HG03565 (cell line): ENCODE measurements around the gene CADM1.

Source experiments
- ATAC-seq: cut with Tn5 transposase; IDR thresholded peaks from one replicate; pipeline ENCODE4 v1.9.1; 2021; ENCODE audit warnings: mild to moderate bottlenecking, moderate library complexity; ENCODE audit not compliant: unreplicated experiment

CADM1 gene

DNA sequence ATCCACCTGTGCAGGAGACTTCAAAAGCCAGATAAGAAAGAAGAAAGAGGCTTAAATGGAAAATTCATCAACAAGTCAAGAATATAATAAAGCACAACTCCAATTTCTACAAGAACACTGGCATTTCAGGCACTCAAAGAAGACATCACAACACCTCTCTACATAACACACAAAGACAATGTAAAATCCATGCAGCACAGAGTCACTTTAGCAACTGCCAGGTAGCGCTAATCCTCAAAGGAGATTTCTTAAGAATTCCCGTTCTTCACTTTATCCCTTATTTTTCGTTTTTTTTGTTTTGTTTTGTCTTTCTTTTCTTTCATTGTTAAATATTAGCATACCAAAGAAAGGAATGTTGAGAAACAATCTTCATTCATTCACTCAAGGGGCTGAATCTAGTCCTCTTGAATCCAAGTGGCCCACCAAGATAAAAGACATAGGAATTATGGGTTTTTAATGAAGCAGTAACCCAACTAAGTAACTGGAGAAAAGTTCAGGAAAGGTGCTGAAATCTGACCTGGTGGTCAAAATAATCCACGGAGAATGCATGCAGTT, 95.0 kb downstream of the CADM1 start:
- no peak for ATAC-seq

DNA sequence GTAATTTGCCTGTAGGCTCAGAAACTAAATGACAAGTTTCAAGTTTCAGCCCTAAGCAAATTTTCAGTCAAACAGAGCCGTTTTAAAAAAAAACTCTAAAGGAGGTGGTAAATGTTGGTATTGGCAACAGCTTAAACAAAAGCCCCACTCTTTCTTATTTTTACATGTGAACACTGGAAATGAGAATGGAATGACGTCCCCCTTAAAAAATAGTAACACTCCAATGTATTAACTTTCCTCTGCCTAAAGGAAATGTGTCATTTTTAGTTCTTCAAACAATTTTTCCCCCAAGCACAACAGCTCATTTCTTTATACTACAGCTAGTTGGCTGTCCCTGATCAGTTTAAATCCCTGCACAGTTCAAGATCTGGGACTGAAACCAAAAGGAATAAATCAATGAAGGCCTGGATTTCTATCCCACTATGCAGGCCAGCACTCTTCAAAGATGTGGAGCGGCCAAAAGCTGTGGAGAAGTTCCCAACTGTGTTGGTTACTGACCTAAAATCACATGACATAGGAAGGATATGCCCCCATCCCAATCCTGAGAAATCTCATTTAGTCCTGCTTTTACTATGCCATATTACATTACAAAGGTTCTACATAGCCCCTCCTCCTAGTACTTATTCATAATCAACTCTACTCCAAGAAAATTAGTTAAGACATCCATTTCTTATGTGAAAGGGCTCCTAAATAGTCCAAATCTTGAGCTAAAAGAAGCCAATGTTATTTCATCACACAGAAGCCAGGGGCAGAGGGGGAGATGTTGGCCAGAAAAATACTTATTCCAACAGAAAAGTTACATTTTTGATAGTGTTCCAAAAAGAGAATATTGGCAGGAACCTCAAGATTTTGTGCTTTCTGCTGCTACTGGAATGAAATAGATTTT, 95.9 kb downstream of the CADM1 start:
- no peak for ATAC-seq

DNA sequence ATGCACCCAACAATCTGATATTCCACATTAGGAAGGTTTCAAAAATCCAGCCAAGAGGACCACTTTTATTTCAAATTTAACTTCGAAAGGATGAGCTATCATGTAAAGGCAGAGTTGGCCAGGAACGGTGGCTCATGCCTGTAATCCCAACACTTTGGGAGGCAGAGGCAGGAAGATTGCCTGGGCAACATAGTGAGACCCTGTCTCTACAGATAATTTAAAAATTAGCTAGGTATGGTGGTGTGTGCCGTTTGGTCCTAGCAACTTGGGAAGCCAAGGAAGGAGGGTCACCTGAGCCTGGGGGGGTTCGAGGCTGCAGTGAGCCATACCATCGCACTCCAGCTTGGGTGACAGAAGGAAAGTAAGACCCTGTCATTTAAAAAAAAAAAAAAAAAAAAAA, 96.7 kb downstream of the CADM1 start:
- ATAC-seq = no peak

- no peak for ATAC-seq
These were observed 97.8 kb downstream of the CADM1 start for GRCh38 chr11:115406404-115406803.

GRCh38 chr11:115398333-115399080, 105.7 kb downstream of the CADM1 start:
- no peak for ATAC-seq

GRCh38 chr11:115396533-115396932, 107.7 kb downstream of the CADM1 start:
- ATAC-seq = no peak

DNA sequence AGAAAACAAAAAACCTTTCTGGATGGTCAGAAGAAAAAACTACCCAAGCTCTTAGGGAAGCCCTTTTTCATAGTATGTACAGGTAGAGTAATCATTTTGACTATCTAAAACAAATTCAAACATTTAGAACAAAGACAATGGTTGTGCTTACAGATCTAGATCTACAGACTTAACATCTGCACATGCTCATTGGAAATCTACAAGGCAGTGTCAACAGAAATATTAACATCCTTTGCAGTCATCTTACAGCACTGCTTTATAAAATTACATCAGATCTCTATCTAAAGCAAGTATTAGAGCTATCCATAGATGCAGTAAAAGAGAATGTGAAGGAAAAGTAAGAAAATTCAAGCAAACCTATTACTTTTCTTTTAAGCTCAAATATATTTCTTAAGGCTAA, 110.3 kb downstream of the CADM1 start:
- ATAC-seq = no peak

DNA sequence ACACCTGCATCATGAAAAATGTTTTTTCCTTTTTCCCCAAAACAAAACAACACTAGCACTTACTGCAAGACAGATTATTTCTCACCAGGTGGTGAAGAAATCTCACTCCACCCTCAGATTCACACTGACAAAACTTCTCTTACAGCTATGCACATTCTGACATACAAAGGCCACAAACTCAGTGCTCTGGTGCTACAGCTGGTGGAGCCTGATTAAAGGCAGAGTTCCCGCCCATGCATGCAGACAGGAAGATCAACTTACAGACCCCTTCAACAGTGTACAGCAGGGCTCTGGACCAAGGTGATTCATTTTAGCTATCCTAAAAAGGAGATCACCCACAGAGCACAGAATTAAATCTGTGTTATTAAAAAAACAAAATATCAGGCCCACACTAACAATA, 112.6 kb downstream of the CADM1 start:
- no peak for ATAC-seq

- ATAC-seq = no peak
These were observed 113.1 kb downstream of the CADM1 start for GRCh38 chr11:115391160-115391559.

DNA sequence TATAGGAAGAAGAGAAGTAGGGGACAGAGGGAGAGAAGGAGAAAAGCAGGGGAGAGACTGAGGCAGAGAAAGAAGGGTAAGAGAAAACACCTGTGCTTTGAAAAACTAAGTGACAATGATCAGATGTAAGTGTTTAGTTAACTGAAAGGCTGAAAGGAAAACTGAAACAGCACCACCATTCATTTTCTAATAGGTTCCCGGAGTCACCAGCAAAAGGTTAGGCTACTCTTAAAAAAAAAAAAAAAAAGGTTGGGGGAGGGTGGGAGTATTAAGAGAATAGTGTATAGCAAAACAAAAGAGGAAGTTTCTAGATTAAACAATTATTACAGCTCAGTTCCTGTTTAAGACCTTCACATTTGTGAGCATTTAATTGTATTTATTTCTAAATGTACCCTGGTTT, 113.8 kb downstream of the CADM1 start:
- ATAC-seq = no peak

DNA sequence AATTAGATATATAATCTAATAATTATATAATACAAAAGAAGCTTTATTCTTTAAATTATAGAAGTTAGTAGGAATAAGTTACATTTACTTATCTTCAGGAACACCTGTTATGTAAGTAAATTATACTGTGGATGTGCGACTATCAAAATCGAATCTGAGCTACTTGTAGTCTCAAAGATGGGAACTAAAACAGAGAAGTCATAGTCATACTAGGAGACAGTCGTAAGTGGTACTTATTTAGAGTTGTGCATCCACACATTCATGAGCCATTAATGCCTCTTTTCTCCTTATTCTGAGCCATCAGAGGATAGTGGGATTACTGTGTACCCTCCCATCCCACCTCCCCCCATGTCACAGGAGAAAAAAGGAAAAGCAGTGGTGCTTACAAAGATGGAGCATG, 114.4 kb downstream of the CADM1 start:
- ATAC-seq = peak; percentile 41

DNA sequence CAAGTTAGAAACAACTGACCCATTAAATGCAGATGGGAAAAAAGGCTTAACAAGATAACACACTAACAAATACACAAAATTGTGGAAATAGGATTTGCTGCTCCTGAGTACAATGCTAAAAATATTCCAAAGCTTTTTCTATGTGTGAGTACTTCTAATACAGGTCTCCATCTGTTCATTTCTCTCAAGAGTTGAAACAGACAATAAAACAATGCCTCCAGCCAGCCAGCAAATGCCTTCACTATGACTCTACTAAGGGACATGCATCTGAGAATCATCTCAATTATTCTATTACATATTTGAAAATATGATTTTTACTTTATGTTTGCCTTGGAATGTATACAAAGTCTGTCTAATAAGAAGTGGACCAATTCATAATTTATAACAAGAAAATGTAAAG, 119.0 kb downstream of the CADM1 start:
- no peak for ATAC-seq

- no peak for ATAC-seq
These were observed 120.0 kb downstream of the CADM1 start for GRCh38 chr11:115384236-115384635.

DNA sequence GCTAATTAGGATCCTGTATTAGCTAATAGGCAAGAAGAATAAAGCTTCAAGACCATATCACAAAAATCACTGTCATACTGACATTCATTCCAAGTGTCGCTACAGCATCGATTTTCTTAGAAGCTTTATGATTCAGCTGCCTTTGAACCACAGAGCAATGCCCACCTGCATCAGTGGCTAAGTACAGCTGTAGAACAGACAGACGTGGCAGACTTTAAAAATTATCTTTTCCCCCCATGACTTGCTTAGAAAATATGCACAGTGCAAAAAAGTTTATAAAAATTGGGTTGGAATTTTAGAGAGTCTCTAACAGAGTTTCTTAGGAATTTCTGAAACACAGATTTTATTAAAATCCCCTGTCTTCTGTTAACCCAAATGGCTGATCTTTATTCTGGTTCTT, 120.8 kb downstream of the CADM1 start:
- ATAC-seq = no peak

- peak; percentile 56 for ATAC-seq
These were observed 124.7 kb downstream of the CADM1 start for GRCh38 chr11:115379528-115379927.

- ATAC-seq = no peak
These were observed 125.7 kb downstream of the CADM1 start for GRCh38 chr11:115378557-115378956.

- ATAC-seq = no peak
These were observed 126.3 kb downstream of the CADM1 start for GRCh38 chr11:115377882-115378296.

GRCh38 chr11:115368616-115369015, 135.6 kb downstream of the CADM1 start:
- no peak for ATAC-seq

DNA sequence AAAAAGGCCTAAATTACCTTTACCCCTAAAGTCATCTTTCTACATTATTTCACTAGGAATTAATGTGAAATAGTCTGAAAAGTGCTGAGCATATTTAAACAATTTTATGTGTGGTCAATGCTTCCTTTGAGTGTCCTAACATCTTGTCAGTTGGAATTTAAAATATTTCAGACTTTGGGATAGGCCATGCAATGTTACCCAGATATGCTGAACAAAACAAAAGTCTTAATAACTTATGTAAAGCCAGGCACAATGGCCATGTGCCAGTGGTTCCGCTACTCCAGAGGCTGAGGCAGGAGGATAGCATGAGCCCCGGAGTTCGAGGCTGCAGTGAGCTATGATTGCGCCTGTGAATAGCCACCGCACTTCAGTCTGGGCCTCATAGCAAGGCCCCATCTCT, 137.4 kb downstream of the CADM1 start:
- no peak for ATAC-seq

GRCh38 chr11:115365907-115366306, 138.3 kb downstream of the CADM1 start:
- ATAC-seq = no peak

DNA sequence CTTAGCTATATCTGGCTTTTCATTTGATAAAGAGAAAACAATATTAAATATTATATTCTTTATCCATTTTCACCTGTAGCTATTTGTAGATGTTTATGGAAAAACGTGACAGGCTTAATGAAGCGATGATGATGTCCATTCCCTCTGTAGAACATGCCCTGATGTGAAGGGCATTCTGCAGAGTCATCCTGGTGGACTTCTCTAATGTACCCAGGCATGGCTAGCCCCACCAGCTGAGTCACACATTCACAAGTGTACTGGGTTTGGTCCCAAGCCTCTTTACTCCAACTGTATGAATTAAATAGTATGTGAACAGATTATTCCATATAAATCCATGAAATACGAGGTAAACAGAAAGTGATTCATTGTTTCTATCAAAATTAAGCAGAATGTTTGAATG, 139.3 kb downstream of the CADM1 start:
- no peak for ATAC-seq

DNA sequence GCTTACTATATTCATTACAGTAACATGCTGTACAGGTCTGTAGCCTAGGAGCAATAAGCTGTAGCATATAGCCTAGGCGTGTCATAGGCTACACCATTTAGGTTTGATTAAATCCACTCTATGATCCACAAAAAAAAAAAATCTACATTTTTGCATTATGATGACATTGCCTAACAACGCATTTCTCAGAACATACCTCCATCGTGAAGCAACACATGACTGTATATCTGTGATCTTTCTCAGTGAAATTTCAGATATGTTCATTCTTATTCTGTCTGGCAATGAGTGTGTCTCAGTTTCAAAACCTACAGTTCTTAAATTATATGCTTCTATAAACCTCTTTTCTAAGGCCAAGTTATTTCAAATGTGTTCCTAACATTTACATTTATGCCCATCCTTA, 140.3 kb downstream of the CADM1 start:
- no peak for ATAC-seq
